Colonic mucosa (tissue), 4 donors: ENCODE data around the gene ATG101. TPM values are rescaled to one million over a fixed set of nuclear protein-coding genes. Genes with fewer than 3 reads are reported as not detected.

ENCODE experiments used
- DNase-seq: peaks from one replicate; pipeline ENCODE4 v3.0.0-alpha.2; 2020
- H3K27ac ChIP-seq: fragments of 200-600 bp; one replicate; pipeline ENCODE4 v1.8.0; 2021
- H3K27me3 ChIP-seq: fragments of 200-600 bp; one replicate; pipeline ENCODE4 v1.8.0; 2021
- H3K36me3 ChIP-seq: fragments of 200-600 bp; one replicate; pipeline ENCODE4 v1.8.0; 2021
- H3K4me1 ChIP-seq: fragments of 200-600 bp; one replicate; pipeline ENCODE4 v1.8.0; 2021; ENCODE audit warnings: mild to moderate bottlenecking
- H3K4me3 ChIP-seq: fragments of 200-600 bp; one replicate; pipeline ENCODE4 v1.8.0; 2021
- H3K9ac ChIP-seq, 2 donors: one replicate each; pipeline ENCODE4 v1.7.0; 2013; ENCODE audit warnings: control low read depth in 2 of 2, low read depth in 2 of 2, low read length in 2 of 2
- H3K9me3 ChIP-seq: fragments of 200-600 bp; one replicate; pipeline ENCODE4 v1.8.0; 2021
- CTCF ChIP-seq: fragments of 200-600 bp; IDR thresholded peaks from one replicate; pipeline ENCODE4 v1.8.0; 2022; ENCODE audit warnings: antibody characterized with exemption, mild to moderate bottlenecking
- intact Hi-C: fragments of 100-400 bp; cut with DNase I; formaldehyde crosslinking; loops from one replicate; pipeline ENCODE4 v1.14.1; 2022
- total RNA-seq, 2 donors: library from RNA; stranded (reverse); fragmentation: NEBNext Ultra II Directional in 1 of 2; extraction: Animal tissue kit (Norgen Biotek cat#: 25700) in 1 of 2; gene quantifications; one replicate each; pipeline ENCODE4 v1.2.1, GENCODE V29; 2021
- donor health status: healthy.
- donor health status: DM: no; HTN: no; CAD: no.
- donor health status: DM: no; HTN: no; CAD: no.

Gene ATG101
- total RNA-seq = 10 to 100 TPM; 37.7 to 44.0 TPM

GRCh38 chr12:52069327-52070184, at the start of gene ATG101:
Gene ATG101, plus strand, starts transcription at chr12:52069978. Its CDS starts 3,673 bp downstream, at chr12:52073651.
- TF ChIP-seq CTCF = peak; percentile 65
- Histone ChIP-seq H3K9ac (peak within 1 kb of the TSS; percentile 95 to 96), H3K36me3 (peaks cover 5% of the 10 kb centered on the region), H3K9me3 (no peaks in the 10 kb centered on the region), H3K4me1 (peaks cover 12% of the 10 kb centered on the region), H3K27me3 (no peaks in the 10 kb centered on the region), H3K4me3 (peak within 1 kb of the TSS; percentile 93), H3K27ac (peak within 1 kb of the TSS; percentile 77)
- peak; percentile 89 for DNase-seq
- intact Hi-C loops = no loop called here

GRCh38 chr12:52020539-52021336, 49.0 kb upstream of the ATG101 start:
- no peak overlapping the region for H3K9ac ChIP-seq
- no peak for DNase-seq
- no peaks in the 10 kb centered on the region for H3K36me3 ChIP-seq
- no peak overlapping the region for H3K27ac ChIP-seq
- peaks cover 5% of the 10 kb centered on the region for H3K4me1 ChIP-seq
- no peaks in the 10 kb centered on the region for H3K9me3 ChIP-seq
- intact Hi-C loops = no loop called here
- H3K4me3 ChIP-seq = no peak overlapping the region
- H3K27me3 ChIP-seq = peaks cover 2% of the 10 kb centered on the region
- TF ChIP-seq CTCF = peak; percentile 44

- Histone ChIP-seq H3K27ac (no peak overlapping the region), H3K27me3 (no peaks in the 10 kb centered on the region), H3K9me3 (no peaks in the 10 kb centered on the region), H3K36me3 (no peaks in the 10 kb centered on the region), H3K9ac (peak overlapping the region; percentile 68 to 71), H3K4me3 (peak overlapping the region; percentile 55), H3K4me1 (peaks cover 8% of the 10 kb centered on the region)
- intact Hi-C loops = no loop called here
- TF ChIP-seq CTCF = no peak
- peak; percentile 57 for DNase-seq
Observed at GRCh38 chr12:52022841-52023181, 47.0 kb upstream of the ATG101 start.

- H3K9ac ChIP-seq = peak overlapping the region; percentile 68 to 71
- peak overlapping the region; percentile 55 for H3K4me3 ChIP-seq
- peak overlapping the region; percentile 92 for H3K27ac ChIP-seq
- TF ChIP-seq CTCF = peak; percentile 89
- intact Hi-C loops = no loop called here
- no peaks in the 10 kb centered on the region for H3K27me3 ChIP-seq
- H3K36me3 ChIP-seq = no peaks in the 10 kb centered on the region
- no peaks in the 10 kb centered on the region for H3K9me3 ChIP-seq
- DNase-seq = peak; percentile 92
- peaks cover 8% of the 10 kb centered on the region for H3K4me1 ChIP-seq
Observed at GRCh38 chr12:52023182-52023975, 46.4 kb upstream of the ATG101 start.
